HG03039 (cell line): ENCODE results near the gene PLEKHG2.
A peak's percentile ranks its signal among the peaks of the same experiment; 100 is the strongest.
"Not testable (repeated sequence)": the region's sequence is repeated elsewhere in the genome, so short reads cannot be mapped to it uniquely, and the experiment has no call there.

Experiments
- ATAC-seq: cut with Tn5 transposase; IDR thresholded peaks from one replicate; pipeline ENCODE4 v1.9.1; 2021; ENCODE audit warnings: mild to moderate bottlenecking, moderate library complexity; ENCODE audit not compliant: unreplicated experiment

Gene PLEKHG2

DNA sequence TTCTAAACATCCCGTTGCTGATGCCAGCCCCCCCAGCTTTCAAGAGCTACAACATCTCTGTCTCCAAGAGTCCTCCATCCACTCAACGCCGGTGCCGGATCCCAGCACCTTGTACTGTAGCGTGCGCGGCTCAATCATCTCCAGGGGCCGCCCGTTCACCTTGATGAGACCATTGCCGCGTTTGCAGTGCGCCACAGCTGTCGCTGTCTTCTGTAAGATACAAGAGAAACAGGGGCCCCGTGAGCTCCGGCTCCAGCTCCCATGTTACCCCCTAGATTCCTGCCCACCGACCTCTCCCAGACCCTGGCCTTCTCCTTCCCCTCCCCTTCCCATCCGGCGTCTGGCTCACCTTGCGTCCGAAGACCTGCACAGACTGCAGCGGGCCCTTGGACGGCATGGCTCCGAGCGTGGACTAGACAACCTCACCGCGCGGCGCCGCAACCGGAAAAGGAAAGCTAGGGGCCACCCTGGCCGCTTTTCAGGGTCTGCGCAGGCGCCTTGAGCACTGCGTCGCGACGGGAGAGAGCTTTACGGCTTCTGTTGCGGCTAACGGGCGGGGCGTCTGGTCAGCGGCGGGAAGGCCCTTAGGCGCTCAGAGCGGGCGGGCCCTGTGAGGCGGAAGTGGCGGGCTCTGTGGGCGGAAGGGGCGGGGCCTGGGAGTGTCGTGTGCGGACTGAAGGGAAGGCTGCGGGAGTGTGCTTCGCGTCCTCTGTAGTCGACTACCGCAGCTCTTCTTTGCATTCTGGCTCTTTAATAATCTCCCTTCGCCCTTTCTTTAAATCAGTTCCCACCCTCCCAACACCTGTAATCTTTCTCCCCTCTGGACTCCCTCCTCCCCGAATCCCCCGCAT lies 23.3 kb downstream of the PLEKHG2 start, which contains the start of gene RPS16:
TSS of gene RPS16 (minus strand) at position 451 of the 851 bp plus-strand sequence. CDS start at position 397, 54 bp downstream.
- ATAC-seq: peak; percentile 74

DNA sequence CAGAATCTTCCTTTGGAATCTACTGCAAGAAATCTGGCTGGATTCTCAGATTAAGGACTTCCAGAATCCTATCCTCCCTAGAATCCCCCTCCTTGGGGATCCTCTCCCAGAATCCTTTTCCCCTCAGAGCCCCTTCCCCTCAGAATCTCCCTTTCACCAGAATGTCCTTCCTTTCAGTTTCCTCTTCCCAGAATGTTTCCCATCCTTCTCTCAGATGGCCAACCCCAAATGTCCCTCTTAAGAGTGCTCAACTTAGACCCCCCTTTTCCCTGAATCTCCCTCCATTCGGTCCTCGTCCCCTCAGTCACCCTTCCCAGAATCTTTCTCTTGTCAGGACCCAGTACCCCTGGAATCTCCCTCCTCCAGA lies 23.9 kb downstream of the PLEKHG2 start:
- no peak for ATAC-seq

DNA sequence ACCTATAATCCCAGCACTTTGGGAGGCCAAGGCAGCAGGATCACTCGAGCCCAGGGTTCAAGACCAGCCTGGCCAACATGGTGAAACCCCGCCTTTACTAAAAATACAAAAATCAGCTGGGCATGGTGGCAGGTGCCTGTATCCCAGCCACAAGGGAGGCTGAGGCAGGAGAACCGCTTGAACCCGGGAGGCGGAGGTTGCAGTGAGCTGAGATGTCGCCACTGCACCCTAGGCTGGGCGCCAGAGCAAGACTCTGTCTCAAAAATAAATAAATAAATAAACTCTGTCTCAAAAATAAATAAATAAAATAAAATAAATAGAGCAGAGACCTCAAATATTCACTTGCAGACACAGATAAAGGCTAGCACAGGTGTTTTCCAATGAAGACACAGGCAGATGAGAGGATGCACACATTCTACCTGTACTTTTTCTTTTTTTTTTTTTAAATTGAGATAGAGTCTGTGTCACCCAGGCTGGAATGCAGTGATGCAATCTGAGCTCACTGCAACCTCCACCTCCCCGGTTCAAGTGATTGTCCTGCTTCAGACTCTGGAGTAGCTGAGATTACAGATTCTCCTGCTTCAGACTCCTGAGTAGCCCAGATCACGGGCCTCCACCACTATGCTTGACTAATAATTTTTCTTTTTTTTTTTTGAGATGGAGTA lies 25.9 kb downstream of the PLEKHG2 start:
- ATAC-seq: no peak

DNA sequence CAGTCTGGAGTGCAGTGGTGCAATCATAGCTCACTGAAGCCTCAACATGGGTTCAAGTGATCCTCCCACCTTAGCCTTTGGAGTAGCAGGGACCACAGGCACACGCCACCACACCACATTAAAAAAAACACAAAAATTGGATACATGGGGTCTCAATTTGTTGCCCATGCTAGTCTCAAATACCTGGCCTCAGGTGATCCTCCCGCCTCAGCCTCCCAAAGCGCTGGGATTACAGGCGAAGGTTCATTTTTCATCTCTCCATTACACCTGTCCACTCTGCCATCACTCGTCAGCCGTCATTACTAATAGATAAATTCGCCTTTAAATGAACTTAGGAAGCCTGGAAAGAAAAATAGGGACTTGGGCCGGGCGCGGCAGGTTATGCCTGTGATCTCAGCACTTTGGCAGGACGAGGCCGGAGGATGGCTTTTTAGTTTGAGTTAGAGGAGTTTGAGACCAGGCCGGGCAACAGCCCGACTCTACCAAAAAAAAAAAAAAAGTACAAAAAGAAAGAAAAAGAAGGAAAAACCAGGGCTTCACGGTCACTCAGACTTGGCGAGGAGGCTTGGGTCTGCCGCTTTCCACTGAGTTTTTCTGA lies 32.2 kb downstream of the PLEKHG2 start:
- ATAC-seq: no peak

DNA sequence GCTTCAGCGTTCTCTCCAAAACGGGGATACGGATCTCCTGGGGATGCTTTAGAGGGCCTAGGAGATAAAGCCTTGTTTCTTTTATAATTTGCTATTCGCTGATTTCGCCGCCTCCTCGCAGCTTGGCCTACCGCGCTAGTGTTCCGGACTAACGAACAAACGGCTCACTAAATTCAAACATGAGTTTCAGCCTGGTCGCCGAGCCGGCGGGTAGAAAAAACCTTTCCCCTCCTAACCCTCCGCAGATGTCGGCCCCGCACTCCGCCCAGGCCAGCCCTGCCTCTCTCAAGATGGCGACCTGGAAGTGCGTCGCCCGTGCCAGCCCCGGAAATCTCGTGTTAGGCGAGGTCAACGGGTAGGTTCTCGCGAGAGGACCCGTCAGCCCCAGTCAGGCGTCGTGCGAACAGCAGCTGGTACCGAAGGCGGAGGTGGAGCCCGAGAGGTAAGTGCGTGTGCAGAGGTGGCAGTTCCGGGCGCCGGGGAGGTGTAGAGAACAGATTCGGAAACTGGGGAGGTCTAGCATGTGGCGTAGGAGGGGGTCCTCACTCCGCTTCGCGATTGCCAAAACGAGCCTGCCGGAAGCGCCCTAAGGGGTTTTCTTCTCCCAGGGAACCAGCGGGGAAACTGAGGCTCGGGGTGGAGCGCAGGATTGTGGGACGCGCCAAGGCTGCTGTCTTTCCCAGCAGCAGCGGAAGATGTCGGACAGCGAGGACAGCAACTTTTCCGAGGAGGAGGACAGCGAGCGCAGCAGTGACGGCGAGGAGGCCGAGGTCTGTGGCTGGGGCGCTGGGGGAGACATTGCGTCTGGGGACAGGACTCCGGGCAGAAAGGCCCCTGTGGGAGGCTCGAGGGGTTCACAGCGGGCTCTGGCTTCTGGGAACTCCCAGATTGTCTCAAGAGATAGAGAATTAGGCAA lies 33.0 kb downstream of the PLEKHG2 start, which contains the start of gene SUPT5H:
TSS of gene SUPT5H (plus strand) at position 387 of the 916 bp plus-strand sequence. CDS start at position 696, 309 bp downstream.
- peak; percentile 80 for ATAC-seq

DNA sequence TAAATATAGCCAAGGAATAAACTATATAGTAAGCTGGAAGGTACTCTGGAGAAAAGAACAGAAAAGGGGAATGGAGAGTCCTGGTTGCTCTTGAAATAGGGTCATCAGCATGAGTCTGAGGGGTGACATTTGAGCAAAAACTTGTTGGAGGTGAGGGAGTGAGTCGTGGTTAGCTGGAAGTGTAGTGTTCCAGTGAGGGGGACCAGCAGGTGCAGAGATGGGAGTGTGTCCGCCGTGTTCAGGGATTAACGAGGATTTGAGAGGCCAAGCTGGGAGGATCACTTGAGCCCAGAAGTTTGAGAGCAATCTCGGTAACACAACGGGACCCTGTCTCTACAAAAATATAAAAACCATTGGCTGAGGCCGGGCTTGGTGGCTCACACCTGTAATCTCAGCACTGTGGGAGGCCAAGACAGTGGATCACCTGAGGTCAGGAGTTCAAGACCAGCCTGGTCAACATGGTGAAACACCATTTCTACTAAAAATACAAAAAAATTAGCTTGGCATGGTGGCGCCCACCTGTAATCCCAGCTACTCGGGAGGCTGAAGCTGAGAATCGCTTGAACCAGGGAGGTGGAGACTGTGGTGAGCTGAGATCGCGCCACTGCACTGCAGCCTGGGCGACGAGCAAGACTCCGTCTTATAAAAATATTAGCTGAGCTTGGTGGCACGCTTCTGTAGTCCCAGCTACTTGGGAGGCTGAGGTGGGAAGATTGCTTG lies 34.1 kb downstream of the PLEKHG2 start:
- no peak for ATAC-seq

DNA sequence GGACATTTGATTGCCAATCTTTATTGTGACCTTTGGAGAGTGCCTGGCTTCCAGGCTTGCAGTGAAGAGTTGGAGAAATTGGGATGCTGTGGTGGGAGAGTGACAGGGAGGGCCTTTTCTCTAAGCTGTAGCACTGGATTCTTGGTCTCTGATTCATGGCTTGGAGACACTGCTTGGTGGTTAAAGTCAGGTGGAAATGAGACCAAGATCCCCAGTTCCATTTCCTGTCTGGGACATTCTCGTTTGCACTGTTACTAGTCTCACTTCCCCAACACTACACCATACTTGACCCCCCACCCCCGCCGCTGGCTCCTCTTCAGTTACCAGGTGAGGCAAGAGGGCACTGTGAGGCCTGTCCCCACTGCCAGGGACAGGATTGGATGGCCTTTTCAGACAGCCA lies 35.8 kb downstream of the PLEKHG2 start:
- no peak for ATAC-seq

DNA sequence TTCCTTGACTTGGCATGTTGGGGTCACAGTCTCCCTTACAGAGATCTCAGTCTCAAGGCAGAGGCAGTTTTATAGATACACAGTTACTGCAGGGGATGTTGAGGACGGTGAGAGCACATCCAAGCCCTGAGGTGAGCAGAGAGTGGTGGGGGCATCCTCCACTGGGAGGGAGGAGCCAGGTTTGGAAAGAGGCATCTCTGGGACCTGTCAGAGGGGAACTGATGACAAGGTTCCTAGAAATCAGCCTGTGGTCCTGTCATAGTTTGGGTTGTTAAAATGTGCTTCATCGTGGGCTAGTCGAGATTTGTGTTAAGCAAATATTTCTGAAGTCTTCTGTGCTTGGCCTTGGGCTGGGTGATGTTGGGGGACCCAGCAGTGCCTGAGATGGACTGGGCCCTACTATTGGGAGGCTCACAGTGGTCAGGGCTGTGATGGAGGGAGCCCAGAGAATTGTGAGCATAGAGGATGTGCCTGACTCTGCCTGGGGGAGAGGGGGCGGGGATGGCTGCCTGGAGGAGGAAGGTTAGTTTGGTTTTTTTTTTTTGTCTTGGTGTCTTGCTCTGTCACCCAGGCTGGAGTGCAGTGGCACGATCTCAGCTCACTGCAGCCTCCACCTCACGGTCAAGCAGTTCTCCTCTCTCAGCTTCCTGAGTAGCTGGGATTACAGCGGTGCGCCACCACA lies 36.8 kb downstream of the PLEKHG2 start:
- no peak for ATAC-seq

DNA sequence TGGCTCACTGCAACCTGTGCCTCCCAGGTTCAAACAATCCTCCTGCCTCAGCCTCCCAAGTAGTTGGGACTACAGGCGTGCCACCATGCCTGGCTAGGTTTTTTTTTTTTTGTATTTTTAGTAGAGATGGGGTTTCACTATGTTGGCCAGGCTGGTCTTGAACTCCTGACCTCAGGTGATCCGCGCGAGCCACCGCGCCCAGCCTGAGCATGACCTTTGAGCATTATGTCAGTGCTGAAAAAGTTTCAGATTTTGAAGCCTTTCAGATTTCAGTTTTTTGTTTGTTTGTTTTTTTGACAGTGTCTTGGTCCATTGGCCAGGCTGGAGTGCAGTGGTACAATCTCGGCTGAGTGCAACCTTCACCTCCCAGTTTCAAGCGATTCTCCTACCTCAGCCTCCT lies 38.8 kb downstream of the PLEKHG2 start:
- ATAC-seq: not testable (repeated sequence)

DNA sequence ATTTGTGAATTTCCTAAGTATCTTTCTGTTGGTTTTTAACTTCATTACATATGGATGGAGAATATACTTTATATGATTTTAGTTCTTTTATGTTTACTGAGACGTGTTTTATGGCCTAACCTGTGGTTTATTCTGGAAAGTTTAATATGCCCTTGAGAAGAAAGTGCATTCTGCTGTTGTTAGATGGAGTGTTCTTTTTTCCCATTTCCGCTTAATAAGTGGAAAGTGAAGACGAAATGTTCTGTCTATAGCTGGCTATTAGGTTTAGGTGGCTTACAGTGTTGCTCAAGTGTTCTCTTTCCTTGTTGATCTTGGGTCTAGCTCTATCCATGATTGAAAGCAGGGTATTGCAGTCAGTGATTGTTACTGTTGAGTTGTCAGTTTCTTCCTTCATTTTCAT lies 50.9 kb downstream of the PLEKHG2 start:
- no peak for ATAC-seq

DNA sequence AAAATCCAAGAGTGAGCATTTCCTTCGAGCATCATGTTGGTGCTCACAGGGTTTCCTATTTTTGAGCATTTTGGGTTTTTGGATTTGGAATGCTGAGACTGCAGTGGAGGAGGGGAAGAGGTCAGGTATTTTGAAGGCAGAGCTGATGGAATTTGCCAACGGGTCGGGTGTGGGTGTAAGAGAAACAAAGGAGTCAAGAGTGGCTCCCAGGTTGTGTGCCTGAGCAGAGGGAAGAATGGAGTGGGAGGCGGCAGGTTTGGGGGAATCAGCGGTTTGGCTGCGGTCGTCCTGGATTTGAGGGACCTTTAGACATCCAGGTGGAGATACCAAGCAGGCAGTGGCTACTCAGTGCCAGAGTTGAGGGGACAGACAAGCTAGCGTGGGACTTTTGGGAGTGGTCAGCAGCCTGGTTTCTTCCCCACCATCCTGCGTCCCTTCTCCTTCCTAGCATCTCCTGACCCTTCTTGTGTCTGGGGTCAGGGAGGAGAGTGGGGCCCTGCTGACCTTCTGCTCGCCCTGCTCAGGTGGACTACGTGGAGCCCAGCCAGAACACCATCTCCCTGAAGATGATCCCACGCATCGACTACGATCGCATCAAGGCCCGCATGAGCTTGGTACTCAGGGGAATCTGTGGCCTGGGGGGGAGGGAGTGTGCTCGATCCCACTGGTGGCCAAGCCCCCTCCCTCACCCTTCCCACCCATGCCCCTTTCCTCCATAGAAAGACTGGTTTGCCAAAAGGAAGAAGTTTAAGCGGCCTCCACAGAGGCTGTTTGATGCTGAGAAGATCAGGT lies 53.7 kb downstream of the PLEKHG2 start:
- no peak for ATAC-seq

DNA sequence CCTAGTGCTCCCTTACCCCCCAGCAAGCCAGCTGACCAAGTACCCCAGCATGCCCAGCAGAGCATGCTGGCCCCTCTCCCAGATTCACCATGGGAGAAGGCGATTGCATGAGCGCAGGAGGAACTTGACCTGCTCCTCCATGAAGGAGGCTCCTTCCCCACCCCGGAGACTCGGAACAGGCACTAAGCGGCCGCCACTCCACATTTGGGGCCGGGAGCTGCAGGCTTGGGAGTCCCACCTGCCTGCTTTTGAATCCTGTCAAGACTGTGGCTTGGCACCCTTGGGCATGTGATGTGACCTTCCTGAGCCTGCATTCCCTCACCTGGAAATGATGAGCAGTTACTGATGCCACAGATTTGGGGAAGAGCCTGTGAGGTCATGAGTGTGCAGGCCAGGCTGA lies 55.5 kb downstream of the PLEKHG2 start:
- no peak for ATAC-seq

DNA sequence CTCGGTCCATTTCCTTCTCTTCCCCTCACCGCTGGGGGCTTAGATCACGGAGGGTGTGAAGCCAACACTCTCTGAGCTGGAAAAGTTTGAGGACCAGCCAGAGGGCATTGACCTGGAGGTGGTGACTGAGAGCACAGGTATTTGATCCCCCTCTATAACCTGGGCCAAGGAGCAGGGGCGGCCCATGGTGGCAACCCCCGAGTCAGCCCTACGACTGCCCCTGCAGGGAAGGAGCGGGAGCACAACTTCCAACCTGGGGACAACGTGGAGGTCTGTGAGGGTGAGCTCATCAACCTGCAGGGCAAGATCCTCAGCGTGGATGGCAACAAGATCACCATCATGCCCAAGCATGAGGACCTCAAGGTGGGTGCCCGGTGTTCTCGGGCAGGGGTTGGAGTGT lies 56.6 kb downstream of the PLEKHG2 start:
- no peak for ATAC-seq

DNA sequence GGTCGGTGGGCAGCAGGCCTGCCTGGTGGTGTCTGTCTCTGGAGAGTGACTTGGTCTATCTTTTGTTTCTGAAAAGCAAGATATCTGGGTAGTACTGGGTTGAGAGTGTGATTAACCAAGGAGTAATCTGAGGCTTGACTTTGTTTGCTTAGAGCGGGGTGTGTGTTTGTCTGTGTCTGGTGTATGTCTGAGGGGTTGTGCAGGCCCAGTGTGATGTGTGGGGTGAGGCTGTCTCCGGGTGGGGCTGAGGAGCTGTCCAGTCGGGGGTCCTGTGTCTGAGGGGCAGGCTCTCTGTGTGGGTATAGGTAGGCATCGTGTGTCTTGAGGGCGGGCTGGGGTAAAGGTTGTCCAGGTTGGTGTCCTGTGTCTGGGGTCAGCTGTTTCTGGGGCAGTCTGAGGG lies 57.1 kb downstream of the PLEKHG2 start:
- no peak for ATAC-seq

DNA sequence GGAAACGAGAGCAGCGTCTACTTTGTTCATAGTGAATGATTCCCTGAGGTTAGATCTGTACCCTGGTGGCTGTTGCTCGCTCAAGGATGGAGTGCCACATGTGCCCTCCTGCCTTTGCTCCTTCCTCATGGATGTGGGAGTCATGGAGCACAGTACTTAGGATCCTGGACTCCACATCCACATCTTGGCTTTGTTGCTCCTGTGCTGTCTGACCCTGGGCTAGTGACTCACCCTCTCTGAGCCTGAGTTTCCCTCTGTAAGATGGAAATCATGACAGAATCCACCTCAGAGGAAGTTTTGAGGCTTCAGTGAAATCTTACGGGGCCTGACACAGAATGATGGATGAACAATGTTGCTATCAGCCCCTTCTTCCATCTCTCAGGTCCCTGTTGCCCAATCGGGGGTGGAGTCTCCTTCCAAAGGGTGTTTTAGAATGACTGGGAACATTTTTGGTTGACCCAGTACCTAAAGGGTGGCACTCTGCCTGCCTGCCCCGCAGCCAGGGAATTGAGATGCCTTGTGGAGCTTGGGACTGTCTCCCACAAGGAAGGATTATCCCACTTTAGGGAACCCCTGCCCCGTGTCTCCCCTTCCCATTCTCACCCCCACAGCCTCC lies 58.4 kb downstream of the PLEKHG2 start:
- no peak for ATAC-seq

DNA sequence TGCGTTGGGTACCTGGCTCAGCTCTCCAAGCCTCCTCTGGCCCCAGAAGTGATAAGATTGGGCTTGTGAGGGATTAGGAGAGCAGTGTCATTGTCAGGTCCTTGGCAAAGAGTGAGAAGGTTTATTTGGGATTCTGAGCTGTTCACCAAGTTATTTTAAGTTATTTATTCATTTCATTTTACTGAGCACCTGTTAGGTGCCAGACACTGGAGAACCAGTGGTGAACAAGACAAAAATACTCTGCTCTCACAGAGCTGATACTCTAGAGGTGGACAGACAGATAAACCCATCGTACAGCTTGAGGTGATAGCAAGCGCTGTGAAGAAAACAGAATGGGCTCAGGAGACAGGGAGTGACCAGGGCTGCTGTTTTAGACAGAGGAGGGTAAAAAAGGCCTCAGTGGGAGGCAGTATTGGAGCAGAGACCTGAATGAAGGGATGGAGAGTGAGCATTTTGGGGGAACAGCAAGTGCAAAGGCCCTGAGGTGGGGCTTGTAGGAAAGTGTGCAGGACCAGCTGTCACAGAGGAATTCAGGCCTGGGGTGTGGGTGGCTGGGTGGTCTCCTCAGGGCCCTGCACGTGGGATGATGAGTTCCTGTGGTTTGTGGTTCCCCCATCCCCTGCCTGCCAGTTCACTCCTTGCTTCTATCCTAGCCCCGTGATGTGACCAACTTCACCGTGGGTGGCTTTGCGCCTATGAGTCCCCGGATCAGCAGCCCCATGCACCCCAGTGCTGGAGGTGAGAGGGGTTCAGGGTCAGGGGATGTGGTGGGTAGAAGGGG lies 59.5 kb downstream of the PLEKHG2 start:
- no peak for ATAC-seq

DNA sequence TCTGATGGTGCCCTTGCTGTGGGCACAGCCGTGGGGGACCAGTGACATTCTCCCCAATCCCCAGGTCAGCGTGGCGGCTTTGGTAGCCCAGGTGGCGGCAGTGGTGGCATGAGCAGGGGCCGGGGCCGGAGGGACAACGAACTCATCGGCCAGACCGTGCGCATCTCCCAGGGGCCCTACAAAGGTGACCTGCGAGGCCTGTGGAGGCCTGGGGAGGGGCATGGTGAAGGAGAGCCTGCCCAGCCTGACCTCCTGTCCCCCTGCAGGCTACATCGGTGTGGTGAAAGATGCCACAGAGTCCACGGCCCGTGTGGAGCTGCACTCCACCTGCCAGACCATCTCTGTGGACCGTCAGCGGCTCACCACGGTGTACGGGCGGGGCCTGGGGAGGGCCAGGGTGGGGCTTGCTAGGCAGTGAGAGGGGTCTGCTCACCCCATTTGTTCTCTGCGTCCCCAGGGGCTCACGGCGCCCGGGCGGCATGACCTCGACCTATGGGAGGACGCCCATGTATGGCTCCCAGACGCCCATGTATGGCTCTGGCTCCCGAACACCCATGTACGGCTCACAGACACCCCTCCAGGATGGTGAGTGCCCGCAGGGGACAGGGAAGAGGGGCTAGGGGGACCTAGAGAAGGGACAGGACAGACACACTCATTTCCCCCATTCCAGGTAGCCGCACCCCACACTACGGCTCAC lies 60.4 kb downstream of the PLEKHG2 start:
- ATAC-seq: no peak
